Prostate gland (tissue), 2 donors: ENCODE results near the gene SRP54.

ENCODE experiments used
- CTCF ChIP-seq, 4 experiments: fragments of 200-600 bp in 2 of 4; fragments of 450-650 bp in 2 of 4; sonication (generic) in 2 of 4; IDR thresholded peaks; 1 replicate in 3 of 4; 2 replicates in 1 of 4; pipeline ENCODE4 v1.5.1; 2016 to 2019; ENCODE audit warnings: antibody characterized with exemption in 4 of 4, mild to moderate bottlenecking in 2 of 4, moderate library complexity in 2 of 4
- POLR2A ChIP-seq: fragments of 450-650 bp; IDR thresholded peaks from one replicate; pipeline ENCODE4 v1.6.1; 2016; ENCODE audit warnings: antibody characterized with exemption, mild to moderate bottlenecking
- POLR2AphosphoS5 ChIP-seq: sonication (generic); formaldehyde crosslinking; IDR thresholded peaks from one replicate; pipeline ENCODE4 v1.6.1; 2017; ENCODE audit warnings: antibody characterized with exemption

- TF ChIP-seq CTCF (IDR thresholded peaks at IDR 0.05) (peak in 2 of 4 experiments; percentile 13 to 30), POLR2AphosphoS5 (no peak), POLR2A (no peak)
Observed at GRCh38 chr14:34981743-34982420, 910 bp upstream of the SRP54 start.
